Stimulated activated CD4-positive, alpha-beta T cell treated with anti-CD3 and anti-CD28 coated beads, TNF-alpha, amount 100 ng/mL, for 24 hours (primary cell): ENCODE data around the gene TEX2.

Experiments
- DNase-seq, 3 experiments: peaks; one replicate each; pipeline ENCODE4 v3.0.0-alpha.2; 2020; ENCODE audit warnings: low read depth in 3 of 3

TEX2 gene

DNA sequence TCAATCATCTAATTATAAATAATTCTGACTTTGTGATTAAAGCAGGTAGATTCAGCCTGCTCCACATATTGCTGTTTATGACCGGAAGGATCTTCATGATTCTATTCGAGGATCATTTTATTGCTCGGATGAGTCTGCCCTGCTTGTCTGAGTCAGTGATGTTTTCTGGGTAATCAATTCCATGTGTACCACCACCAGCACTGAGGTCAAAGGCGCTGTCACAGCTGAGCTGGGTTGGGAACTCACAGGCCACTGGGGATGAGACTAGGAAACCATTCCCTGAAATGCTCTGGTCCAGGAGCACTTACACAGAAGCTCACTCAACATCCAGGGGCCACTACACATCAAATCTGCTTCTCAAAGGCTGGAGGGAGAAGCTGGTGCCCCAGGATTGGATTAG lies 102.7 kb downstream of the TEX2 start:
- DNase-seq = no peak

DNA sequence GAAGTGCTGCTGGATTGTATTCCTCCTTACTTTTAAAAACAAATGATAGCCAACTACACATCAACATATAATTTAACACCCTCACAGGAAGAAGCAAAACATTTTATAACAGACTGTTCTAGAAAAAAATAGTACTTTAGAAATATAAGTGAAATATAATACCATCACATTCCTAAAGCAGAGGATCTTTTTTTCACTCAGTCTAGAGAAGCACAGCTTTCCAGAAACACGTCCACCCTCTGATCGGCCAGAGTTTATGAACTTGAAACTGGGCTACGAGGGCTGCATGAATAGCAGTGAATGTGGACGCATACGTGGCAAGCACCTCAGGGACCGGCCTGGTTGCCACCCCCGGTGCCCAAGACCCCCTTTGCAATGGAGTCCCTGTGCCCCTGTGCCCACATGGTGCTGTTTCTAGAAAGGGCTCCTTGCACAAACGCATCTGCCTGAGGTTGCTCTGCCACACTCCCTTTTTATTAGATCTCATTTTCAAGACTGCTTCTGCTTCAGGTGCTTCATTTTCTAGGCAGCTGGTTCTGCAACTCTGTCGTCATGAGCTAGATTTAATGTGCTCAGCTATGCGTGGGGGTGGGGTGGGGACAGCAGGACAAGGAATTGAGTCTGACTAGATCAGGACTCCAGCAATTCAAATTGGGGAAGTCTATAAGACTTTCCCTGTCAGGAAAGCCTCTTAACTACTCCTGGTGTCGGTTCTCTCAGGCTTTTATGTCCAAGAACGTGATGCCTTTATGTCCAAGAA lies 104.0 kb downstream of the TEX2 start:
- no peak for DNase-seq

DNA sequence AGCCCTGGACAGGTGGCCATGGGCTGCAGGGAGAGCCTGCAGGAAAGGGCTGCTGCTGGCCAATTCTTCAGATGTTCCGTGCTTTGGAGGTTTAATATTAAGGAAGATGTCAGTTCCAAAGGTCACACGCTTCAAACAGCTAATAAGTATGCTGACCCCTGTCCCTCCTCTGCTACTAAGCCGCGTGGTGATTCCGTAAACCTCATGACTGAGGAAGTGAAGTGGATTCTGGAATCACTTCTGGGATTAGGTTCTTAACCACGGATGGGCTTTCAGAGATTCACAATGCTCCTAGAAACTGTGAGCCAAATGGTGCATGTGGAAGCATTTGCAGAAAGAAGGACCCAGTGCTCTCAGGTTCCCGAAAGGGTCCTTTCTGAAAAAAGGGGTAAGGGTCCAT lies 104.7 kb downstream of the TEX2 start:
- DNase-seq = no peak

DNA sequence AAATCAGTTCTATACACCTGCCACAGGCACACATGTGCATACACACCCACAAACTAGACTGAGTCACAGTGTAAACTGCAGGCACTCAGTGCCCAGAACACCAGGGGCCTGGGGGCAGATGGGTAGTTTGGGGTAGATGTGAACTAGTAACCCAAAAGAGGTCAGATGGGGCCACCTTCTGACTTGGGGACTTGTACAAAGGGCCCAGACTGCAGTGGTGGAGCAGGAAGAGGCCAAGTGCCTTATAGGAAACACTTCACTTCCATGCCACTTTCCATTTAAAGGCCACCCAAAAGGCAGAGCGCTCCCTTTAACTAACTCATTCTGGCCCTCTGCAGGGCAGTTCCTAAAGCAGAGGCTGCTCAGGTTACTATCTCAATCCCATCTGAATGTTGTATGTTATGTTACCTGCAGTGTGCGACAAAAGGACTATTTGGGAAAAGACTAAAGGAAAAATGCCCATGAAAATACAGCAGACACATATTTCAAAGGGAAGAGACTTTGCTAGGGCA lies 105.3 kb downstream of the TEX2 start:
- DNase-seq = no peak

DNA sequence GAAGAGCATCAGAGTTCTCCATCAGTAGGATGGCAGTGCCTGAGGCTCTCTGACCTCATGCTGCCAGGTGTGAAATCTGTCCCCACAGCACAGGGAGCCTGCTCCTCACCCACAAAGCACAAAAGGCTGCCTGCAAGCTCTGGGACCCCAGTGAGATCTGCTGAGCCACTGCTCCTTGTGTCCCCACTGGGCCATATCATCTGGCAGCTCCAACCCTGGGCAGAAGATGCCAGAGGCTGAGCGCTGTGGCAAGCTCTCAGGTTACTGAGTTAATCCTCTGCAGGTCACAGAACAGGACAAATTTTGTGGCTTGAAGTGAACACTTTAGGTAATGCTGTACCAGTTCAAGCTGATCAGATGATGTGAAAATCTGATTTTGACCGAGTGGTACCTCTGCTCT lies 106.4 kb downstream of the TEX2 start:
- DNase-seq = no peak

GRCh38 chr17:64155751-64156544 lies 107.1 kb downstream of the TEX2 start:
- DNase-seq = no peak

DNA sequence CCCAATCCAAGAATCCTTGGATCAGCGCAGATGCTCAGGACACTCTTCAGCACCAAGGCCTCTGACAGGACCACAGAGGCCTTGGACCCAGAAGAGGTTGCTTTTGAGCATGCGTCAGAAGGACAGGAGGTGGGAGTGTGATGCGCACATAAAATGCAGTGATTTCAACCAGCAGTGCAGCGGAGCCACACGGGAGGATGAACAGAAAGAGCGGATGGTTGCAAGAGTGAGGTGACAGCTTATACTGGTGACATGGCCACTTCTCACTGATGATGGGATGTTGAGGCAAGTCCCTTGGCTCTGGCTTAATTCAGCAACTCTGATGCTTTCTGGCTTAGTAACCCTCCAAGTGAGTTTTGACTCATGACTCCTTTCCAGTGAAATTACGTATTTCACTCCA lies 107.9 kb downstream of the TEX2 start:
- no peak for DNase-seq

DNA sequence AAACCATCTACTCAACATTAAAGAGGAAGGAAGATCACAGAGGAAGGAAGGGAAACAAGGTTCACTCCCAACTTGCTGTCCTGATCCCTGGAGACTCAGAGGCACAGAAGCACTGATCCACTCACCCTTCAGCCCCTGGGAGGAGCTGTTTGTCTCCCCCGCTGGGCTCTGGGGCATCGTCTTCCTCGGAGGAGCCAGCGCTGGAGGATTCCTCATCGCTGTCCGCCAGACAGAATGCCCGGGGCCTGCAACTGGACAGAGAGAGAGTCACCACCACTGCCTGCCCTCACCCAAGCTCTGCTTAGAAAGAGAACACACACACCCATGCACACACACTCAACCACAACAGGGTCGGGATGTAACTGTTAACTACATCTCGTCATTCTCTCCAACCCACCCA lies 108.3 kb downstream of the TEX2 start:
- DNase-seq = no peak

- DNase-seq = no peak
Measured at GRCh38 chr17:64154313-64154695, 108.8 kb downstream of the TEX2 start.

DNA sequence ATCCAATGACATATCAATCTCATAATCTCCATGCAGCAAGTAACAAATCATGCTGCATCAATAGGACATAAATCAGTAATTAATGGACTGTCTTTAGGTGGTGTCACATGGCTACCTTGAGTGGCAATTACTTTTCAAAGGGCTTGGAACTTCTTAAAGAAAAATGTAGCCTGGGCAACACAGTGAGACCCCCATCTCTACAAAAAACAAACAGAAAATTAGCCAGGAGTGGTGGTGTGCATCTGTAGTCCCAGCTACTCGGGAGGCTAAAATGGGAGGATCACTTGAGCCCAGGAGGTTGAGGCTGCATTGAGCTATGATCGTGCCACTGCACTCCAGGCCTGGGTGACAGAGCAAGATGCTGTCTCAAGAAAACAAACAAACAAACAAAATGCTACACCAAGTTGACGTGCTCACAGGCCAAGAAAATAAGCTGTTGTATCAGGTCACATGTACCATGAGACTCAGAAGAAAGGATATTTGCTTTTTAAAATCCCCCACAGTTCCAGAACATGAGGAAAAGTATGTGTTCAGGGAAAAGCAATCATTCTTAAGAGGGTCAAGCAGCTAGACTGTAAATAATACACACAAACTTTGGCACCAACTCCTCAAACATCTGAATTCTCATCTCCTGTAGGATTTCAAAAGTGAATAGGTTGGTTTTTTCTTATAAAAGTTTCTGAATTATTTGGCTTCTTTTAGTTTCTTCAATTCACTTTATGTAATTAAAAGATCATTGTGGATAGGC lies 109.3 kb downstream of the TEX2 start:
- DNase-seq = no peak

GRCh38 chr17:64152428-64153125 lies 110.5 kb downstream of the TEX2 start:
- DNase-seq = no peak

DNA sequence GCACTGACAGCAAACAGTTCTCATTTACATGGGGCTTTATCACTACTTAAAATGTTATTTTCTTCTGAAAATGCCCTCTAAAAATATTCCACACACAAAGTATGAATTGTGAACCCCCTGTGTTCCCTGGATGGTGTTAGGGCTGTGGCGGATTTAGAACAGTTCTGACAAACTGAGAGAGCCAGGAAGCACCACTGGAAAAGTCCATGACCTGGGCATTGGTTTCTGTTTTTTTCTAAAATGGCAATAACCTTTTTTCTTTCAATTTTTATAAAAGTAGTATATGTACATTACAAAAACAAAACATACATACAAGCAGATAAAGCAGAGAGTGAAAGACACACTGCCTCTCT lies 112.1 kb downstream of the TEX2 start:
- DNase-seq = no peak

DNA sequence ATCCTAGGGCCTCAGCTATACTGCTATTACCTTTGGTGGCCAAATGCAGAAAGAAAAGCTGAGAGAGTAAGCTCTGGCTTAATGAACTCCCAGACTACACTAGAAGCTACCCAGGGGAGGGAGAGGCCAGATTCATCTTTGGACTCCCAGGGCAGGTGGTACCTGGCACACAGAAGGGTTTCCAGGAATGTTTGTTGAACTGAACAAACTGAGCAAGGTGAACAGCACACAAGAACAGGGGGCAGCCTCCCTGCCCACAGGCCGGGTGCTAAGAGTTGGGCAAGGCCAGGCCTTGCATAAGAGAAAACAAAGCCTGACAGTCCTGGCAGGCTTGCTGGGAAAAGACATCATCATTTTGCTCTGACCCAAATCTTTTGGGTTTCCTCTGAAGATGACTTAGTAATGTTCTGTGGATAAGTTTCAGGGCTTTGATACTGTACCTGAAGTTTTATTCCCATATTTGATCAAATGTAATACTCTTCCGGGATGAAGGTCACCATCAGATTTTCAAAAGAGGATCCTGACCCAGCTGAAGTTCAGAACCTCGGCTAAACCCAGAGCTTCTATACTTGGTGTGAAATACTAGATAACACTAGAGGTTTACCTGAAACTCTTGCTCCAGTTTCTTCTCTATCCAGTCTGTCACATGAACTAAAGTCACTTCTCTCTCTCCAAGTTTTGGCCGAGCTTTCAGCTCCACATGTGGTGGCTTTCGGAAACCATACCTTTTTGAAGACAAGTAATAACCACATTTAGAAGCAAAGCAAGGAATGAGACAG lies 112.6 kb downstream of the TEX2 start:
- DNase-seq = no peak

DNA sequence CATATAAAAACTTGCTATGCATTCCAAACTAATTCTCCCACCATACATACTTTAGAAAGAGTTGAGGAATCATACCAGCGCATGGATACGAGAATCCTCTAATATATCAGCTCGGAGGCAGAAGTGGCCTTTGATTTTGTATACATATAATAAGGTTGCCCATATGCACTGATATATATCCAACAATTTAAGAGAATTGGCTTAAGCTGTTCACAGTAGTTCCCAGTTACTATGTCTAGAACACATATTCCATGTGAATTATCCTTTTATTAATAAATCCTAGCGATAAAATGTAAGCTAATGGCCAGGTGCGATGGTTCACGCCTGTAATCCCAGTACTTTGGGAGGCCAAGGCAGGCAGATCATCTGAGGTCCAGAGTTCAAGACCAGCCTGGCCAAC lies 113.9 kb downstream of the TEX2 start:
- DNase-seq = no peak

DNA sequence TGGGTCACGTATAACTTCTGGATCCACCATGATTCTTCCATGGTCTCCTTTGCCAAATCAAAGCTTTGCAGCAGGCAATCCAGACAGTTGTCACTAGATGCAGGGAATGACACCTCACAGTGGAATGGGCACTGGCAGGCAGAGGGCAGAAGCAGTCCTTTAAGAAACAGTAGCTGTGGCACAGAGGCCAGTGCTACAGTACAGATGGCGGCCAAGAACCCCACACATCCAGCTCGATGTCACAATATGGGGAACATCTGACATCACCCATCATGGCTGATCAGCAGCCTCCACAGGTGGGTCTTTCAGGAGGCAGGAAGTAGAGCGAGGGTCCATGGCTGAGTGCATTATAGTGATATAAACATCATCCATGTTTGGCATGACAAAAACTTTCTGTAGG lies 114.4 kb downstream of the TEX2 start:
- DNase-seq = peak in 1 of 3 experiments; percentile 20

GRCh38 chr17:64148017-64148631 lies 114.9 kb downstream of the TEX2 start:
- peak in 1 of 3 experiments; percentile 7 for DNase-seq

GRCh38 chr17:64147110-64148016 lies 115.7 kb downstream of the TEX2 start:
- peak in 1 of 3 experiments; percentile 19 for DNase-seq

GRCh38 chr17:64146418-64147109 lies 116.5 kb downstream of the TEX2 start:
- DNase-seq = peak in 1 of 3 experiments; percentile 51
